K562 (cell line): ENCODE measurements around the gene RSPH9. TPM values are rescaled to one million over a fixed set of nuclear protein-coding genes. Genes with fewer than 3 reads are reported as not detected.

Source experiments
- ATF1 ChIP-seq, 2 experiments: fragments of 450-650 bp in 1 of 2; IDR thresholded peaks; 2 replicates each; pipeline ENCODE4 v1.6.1; 2016; ENCODE audit warnings: missing compliant biosample characterization in 1 of 2, missing genetic modification characterization in 1 of 2
- CHCHD3 ChIP-seq: fragments of 250-450 bp; sonication (Bioruptor Pico); IDR thresholded peaks from 2 replicates; pipeline ENCODE4 v2.1.2; 2022; ENCODE audit warnings: mild to moderate bottlenecking
- MAFK ChIP-seq: IDR thresholded peaks from 2 replicates; pipeline ENCODE4 v1.6.1; 2011; ENCODE audit warnings: low read length, improper control_type of control experiment
- RNF2 ChIP-seq: sonication (generic); IDR thresholded peaks from 2 replicates; pipeline ENCODE4 v1.6.1; 2016
- SAFB ChIP-seq: fragments of 200-400 bp; formaldehyde crosslinking; IDR thresholded peaks from 2 replicates; pipeline ENCODE4 v1.6.1; 2017; ENCODE audit warnings: low read depth, low read length, borderline replicate concordance
- SMAD4 ChIP-seq: fragments of 250-450 bp; sonication (Bioruptor Pico); conservative IDR thresholded peaks from 2 replicates; pipeline ENCODE4 v1.8.0; 2021; ENCODE audit warnings: inconsistent platforms, mild to moderate bottlenecking, moderate library complexity
- ZNF121 ChIP-seq: sonication (generic); formaldehyde crosslinking; conservative IDR thresholded peaks from 2 replicates; pipeline ENCODE4 v1.8.0; 2022; ENCODE audit warnings: missing genetic modification reagents
- ZNF347 ChIP-seq: fragments of 450-650 bp; formaldehyde crosslinking; IDR thresholded peaks from 2 replicates; pipeline ENCODE4 v1.4.0; 2020; ENCODE audit warnings: low read depth, mild to moderate bottlenecking, moderate library complexity
- polyA plus RNA-seq, 8 experiments: library from polyadenylated mRNA; depleted of rRNA in 4 of 8; stranded (reverse) in 5 of 8; unstranded in 3 of 8; fragments of >200 nt; fragmentation: Nextera tagmentation in 2 of 8; fragmentation: Illumina TruSeq in 1 of 8; extraction: Ambion mirVana in 2 of 8; extraction: Trizol in 1 of 8; gene quantifications; 2 replicates each; pipeline versions ENCODE4 v1.2.1 to v1.2.3, GENCODE V29; 2011 to 2014; ENCODE audit warnings: inconsistent platforms in 1 of 8, missing spikeins in 1 of 8
- total RNA-seq, 7 experiments: library from RNA; depleted of rRNA in 6 of 7; stranded (reverse); fragments of >200 nt in 6 of 7; fragmentation: Illumina TruSeq in 2 of 7; extraction: Trizol in 2 of 7; gene quantifications; 2 replicates each; pipeline versions ENCODE4 v1.2.1 to v1.2.3, GENCODE V29; 2011 to 2021; ENCODE audit warnings: low replicate concordance in 1 of 7
- TF ChIP-seq, protein P1 (sequence below): fragments of 250-450 bp; sonication (Bioruptor Pico); IDR thresholded peaks from 2 replicates; pipeline ENCODE4 v1.8.0; 2021; ENCODE audit warnings: moderate library complexity, mild to moderate bottlenecking, inconsistent platforms
- TF ChIP-seq, protein P2 (sequence below): fragments of 450-650 bp; IDR thresholded peaks from 2 replicates; pipeline ENCODE4 v1.6.1; 2016; ENCODE audit warnings: borderline replicate concordance
- TF ChIP-seq, protein P3 (sequence below): fragments of 450-650 bp; IDR thresholded peaks from 2 replicates; pipeline ENCODE4 v1.6.1; 2018; ENCODE audit not compliant: partially characterized antibody
- TF ChIP-seq, protein P4 (sequence below), 2 experiments: fragments of 450-650 bp in 1 of 2; IDR thresholded peaks; 2 replicates each; pipeline ENCODE4 v1.6.1; 2011 to 2017; ENCODE audit warnings: low read depth in 2 of 2, antibody characterized with exemption in 1 of 2, borderline replicate concordance in 1 of 2, low read length in 1 of 2, mild to moderate bottlenecking in 1 of 2, mixed read lengths in 1 of 2; ENCODE audit not compliant: control insufficient read depth in 1 of 2

Gene RSPH9
- total and polyA plus RNA-seq, 9 of the 15 experiments (the other 6 are each of a cell fraction or from before 2014, with no cell fraction given) = 0.05 to 0.60 (median 0.39) TPM; not detected in 6

DNA sequence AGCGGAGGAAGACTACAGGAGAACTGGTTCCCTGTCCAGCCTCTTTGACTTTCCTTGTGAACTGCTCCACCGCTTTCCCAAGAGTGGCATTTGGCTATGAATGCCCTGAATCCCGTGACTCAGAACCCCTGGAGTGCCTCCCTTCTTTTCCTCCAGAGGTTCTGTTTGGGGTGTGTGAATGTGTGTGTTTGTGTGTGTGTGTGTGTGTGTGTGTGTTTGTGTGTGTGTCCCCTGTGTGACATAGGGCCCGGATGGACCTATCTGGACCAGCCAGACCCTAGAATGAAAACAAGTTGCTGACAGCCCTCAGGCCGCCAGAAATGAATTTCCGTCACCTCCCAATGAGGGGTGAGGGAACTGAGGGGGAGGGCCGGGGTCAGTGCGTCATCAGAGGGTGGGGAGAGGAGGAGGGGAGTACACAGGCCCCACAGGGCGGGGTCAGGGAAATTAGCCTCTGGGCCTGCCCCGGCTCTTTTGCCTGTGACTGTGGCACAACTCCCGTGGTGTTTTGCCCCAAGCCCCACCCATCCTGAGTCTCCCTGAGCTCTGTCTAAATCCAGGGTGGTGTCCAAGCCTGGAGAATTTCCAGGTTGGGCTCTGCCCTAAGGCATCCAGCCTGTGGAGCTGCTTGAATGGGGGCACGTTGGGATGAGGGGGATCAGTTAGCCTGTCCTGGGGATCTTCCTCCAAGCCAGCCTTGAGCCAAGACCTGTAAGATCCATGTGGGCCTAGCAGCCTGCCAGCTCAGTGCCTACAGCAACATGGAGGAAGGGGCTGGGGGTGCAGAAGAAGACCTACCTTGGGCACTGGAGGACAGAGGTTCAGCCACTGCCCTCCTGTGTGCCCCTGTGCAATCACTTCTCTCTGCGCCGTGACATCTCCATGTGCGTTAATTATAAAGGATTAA, 58.0 kb downstream of the RSPH9 start (continued):
- TF ChIP-seq, protein P1, sequence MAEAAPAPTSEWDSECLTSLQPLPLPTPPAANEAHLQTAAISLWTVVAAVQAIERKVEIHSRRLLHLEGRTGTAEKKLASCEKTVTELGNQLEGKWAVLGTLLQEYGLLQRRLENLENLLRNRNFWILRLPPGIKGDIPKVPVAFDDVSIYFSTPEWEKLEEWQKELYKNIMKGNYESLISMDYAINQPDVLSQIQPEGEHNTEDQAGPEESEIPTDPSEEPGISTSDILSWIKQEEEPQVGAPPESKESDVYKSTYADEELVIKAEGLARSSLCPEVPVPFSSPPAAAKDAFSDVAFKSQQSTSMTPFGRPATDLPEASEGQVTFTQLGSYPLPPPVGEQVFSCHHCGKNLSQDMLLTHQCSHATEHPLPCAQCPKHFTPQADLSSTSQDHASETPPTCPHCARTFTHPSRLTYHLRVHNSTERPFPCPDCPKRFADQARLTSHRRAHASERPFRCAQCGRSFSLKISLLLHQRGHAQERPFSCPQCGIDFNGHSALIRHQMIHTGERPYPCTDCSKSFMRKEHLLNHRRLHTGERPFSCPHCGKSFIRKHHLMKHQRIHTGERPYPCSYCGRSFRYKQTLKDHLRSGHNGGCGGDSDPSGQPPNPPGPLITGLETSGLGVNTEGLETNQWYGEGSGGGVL = no peak
- no peak for TF ChIP-seq ZNF121
- TF ChIP-seq SMAD4 (CRISPR knock-in tag) = peak; percentile 71; the same call in 1 of the 2 replicates
- peak; percentile 64; the same call in 1 of the 2 replicates for TF ChIP-seq RNF2
- no peak for TF ChIP-seq ZNF347 (CRISPR knock-in tag)
- TF ChIP-seq CHCHD3 (CRISPR knock-in tag) = 0 out of 2 replicates have a peak, but pooled peaks have one; percentile 39
- TF ChIP-seq, protein P2, sequence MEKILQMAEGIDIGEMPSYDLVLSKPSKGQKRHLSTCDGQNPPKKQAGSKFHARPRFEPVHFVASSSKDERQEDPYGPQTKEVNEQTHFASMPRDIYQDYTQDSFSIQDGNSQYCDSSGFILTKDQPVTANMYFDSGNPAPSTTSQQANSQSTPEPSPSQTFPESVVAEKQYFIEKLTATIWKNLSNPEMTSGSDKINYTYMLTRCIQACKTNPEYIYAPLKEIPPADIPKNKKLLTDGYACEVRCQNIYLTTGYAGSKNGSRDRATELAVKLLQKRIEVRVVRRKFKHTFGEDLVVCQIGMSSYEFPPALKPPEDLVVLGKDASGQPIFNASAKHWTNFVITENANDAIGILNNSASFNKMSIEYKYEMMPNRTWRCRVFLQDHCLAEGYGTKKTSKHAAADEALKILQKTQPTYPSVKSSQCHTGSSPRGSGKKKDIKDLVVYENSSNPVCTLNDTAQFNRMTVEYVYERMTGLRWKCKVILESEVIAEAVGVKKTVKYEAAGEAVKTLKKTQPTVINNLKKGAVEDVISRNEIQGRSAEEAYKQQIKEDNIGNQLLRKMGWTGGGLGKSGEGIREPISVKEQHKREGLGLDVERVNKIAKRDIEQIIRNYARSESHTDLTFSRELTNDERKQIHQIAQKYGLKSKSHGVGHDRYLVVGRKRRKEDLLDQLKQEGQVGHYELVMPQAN = peak; percentile 69; the same call in 1 of the 2 replicates
- TF ChIP-seq, protein P3, sequence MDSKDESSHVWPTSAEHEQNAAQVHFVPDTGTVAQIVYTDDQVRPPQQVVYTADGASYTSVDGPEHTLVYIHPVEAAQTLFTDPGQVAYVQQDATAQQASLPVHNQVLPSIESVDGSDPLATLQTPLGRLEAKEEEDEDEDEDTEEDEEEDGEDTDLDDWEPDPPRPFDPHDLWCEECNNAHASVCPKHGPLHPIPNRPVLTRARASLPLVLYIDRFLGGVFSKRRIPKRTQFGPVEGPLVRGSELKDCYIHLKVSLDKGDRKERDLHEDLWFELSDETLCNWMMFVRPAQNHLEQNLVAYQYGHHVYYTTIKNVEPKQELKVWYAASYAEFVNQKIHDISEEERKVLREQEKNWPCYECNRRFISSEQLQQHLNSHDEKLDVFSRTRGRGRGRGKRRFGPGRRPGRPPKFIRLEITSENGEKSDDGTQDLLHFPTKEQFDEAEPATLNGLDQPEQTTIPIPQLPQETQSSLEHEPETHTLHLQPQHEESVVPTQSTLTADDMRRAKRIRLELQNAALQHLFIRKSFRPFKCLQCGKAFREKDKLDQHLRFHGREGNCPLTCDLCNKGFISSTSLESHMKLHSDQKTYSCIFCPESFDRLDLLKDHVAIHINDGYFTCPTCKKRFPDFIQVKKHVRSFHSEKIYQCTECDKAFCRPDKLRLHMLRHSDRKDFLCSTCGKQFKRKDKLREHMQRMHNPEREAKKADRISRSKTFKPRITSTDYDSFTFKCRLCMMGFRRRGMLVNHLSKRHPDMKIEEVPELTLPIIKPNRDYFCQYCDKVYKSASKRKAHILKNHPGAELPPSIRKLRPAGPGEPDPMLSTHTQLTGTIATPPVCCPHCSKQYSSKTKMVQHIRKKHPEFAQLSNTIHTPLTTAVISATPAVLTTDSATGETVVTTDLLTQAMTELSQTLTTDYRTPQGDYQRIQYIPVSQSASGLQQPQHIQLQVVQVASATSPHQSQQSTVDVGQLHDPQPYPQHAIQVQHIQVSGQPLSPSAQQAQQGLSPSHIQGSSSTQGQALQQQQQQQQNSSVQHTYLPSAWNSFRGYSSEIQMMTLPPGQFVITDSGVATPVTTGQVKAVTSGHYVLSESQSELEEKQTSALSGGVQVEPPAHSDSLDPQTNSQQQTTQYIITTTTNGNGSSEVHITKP = peak; percentile 51
- TF ChIP-seq, protein P4, sequence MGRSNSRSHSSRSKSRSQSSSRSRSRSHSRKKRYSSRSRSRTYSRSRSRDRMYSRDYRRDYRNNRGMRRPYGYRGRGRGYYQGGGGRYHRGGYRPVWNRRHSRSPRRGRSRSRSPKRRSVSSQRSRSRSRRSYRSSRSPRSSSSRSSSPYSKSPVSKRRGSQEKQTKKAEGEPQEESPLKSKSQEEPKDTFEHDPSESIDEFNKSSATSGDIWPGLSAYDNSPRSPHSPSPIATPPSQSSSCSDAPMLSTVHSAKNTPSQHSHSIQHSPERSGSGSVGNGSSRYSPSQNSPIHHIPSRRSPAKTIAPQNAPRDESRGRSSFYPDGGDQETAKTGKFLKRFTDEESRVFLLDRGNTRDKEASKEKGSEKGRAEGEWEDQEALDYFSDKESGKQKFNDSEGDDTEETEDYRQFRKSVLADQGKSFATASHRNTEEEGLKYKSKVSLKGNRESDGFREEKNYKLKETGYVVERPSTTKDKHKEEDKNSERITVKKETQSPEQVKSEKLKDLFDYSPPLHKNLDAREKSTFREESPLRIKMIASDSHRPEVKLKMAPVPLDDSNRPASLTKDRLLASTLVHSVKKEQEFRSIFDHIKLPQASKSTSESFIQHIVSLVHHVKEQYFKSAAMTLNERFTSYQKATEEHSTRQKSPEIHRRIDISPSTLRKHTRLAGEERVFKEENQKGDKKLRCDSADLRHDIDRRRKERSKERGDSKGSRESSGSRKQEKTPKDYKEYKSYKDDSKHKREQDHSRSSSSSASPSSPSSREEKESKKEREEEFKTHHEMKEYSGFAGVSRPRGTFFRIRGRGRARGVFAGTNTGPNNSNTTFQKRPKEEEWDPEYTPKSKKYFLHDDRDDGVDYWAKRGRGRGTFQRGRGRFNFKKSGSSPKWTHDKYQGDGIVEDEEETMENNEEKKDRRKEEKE (IDR thresholded peaks at IDR 0.05; ENCODE audit: borderline replicate concordance in 1 of 2, control insufficient read depth in 1 of 2, low read depth in 2 of 2, low read length in 1 of 2) = peak; percentile 64 to 81; a peak in 2 of 4 replicates
- TF ChIP-seq MAFK = no peak
- TF ChIP-seq ATF1 (CRISPR knock-in tag; IDR thresholded peaks at IDR 0.05) = peak; percentile 73
- peak; percentile 97 for TF ChIP-seq ATF1 (tag; IDR thresholded peaks at IDR 0.05)
- no peak for TF ChIP-seq SAFB
